ENCODE measurements around the gene BTBD16. TPM values are rescaled to one million over a fixed set of nuclear protein-coding genes. Genes with fewer than 3 reads are reported as not detected.

Gene BTBD16
- total RNA-seq, 1 donor from 2014 or later, result not detected

DNA sequence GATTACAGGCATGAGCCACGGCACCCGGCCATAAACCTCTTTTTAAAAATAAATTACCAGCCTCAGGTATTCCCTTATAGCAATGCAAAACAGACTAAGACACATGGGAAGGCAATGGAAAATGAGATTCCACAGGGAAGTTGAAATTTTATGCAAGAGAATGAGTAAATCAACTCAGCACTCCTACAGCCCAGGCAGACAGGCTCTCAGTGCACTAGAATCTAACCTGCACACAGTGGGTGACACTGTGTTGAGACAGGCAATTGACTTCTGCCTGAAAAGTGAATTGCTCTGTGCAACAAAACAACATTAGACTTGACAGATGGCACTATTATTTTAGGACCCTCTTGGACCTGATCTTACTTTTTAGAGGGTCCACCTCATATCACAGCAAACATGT, 83.3 kb downstream of the BTBD16 start:
- Mint-ChIP-seq H3K4me1 (ENCODE audit: low read depth) (no peaks in the 10 kb centered on the region), H3K36me3 (ENCODE audit: low read depth) (no peaks in the 10 kb centered on the region), H3K27ac (no peak overlapping the region), H3K9me3 (no peaks in the 10 kb centered on the region), H3K4me3 (ENCODE audit: low read depth) (no peak overlapping the region), H3K27me3 (ENCODE audit: low read depth) (peaks cover 15% of the 10 kb centered on the region)
- no peak for DNase-seq (ENCODE audit: low spot score)
- intact Hi-C loops (cut with micrococcal nuclease), result no loop called here

GRCh38 chr10:122357685-122358084, 86.6 kb downstream of the BTBD16 start:
- DNase-seq (ENCODE audit: low spot score), result no peak
- intact Hi-C loops (cut with micrococcal nuclease), result no loop called here
- Mint-ChIP-seq H3K27ac (no peak overlapping the region), H3K9me3 (no peaks in the 10 kb centered on the region), H3K4me1 (ENCODE audit: low read depth) (no peaks in the 10 kb centered on the region), H3K36me3 (ENCODE audit: low read depth) (no peaks in the 10 kb centered on the region), H3K27me3 (ENCODE audit: low read depth) (peaks cover 11% of the 10 kb centered on the region), H3K4me3 (ENCODE audit: low read depth) (no peak overlapping the region)

GRCh38 chr10:122359621-122360020, 88.5 kb downstream of the BTBD16 start:
- H3K4me3 Mint-ChIP-seq (ENCODE audit: low read depth), result no peak overlapping the region
- intact Hi-C loops (cut with micrococcal nuclease), result no loop called here
- peaks cover 10% of the 10 kb centered on the region for H3K27me3 Mint-ChIP-seq (ENCODE audit: low read depth)
- H3K4me1 Mint-ChIP-seq (ENCODE audit: low read depth), result no peaks in the 10 kb centered on the region
- DNase-seq (ENCODE audit: low spot score), result no peak
- no peaks in the 10 kb centered on the region for H3K36me3 Mint-ChIP-seq (ENCODE audit: low read depth)
- no peak overlapping the region for H3K27ac Mint-ChIP-seq
- H3K9me3 Mint-ChIP-seq, result no peaks in the 10 kb centered on the region

GRCh38 chr10:122361046-122361445, 90.0 kb downstream of the BTBD16 start:
- H3K27me3 Mint-ChIP-seq (ENCODE audit: low read depth), result peaks cover 12% of the 10 kb centered on the region
- no peaks in the 10 kb centered on the region for H3K4me1 Mint-ChIP-seq (ENCODE audit: low read depth)
- no peak overlapping the region for H3K27ac Mint-ChIP-seq
- no peak overlapping the region for H3K4me3 Mint-ChIP-seq (ENCODE audit: low read depth)
- intact Hi-C loops (cut with micrococcal nuclease), result no loop called here
- no peak for DNase-seq (ENCODE audit: low spot score)
- H3K9me3 Mint-ChIP-seq, result no peaks in the 10 kb centered on the region
- no peaks in the 10 kb centered on the region for H3K36me3 Mint-ChIP-seq (ENCODE audit: low read depth)

DNA sequence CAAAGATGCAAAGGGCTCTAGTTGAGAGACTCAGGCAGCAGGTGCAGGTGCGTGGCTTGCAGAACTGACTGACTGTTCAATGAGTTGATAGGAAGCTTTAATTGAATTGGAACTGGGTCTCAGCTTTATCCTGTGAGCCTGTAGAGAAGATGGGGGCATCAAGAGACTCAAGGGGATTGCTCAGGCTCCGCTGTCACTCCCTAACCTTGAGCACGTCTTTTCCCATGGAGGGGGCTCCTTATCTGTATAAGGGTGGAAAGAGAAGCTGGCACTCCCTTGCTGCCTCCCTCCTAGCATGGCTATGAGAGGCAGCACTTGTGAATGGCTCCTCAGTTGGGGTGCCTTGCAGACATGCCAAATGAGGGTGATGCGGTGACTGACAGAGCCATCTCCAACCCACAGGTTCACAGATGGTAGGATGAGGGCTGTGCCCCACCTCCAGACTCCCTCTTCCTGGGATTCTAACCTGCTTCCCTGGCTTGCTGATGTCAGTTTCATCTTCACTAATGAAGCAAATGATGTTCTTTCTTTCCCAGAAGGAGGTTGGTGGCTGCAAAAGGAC, 91.0 kb downstream of the BTBD16 start:
- intact Hi-C loops (cut with micrococcal nuclease), result no loop called here
- H3K27me3 Mint-ChIP-seq (ENCODE audit: low read depth), result peaks cover 19% of the 10 kb centered on the region
- no peaks in the 10 kb centered on the region for H3K4me1 Mint-ChIP-seq (ENCODE audit: low read depth)
- DNase-seq (ENCODE audit: low spot score), result no peak
- no peaks in the 10 kb centered on the region for H3K36me3 Mint-ChIP-seq (ENCODE audit: low read depth)
- H3K27ac Mint-ChIP-seq, result no peak overlapping the region
- no peak overlapping the region for H3K4me3 Mint-ChIP-seq (ENCODE audit: low read depth)
- no peaks in the 10 kb centered on the region for H3K9me3 Mint-ChIP-seq

- H3K9me3 Mint-ChIP-seq, result no peaks in the 10 kb centered on the region
- DNase-seq (ENCODE audit: low spot score), result no peak
- H3K27ac Mint-ChIP-seq, result no peak overlapping the region
- H3K4me1 Mint-ChIP-seq (ENCODE audit: low read depth), result no peaks in the 10 kb centered on the region
- H3K4me3 Mint-ChIP-seq (ENCODE audit: low read depth), result no peak overlapping the region
- intact Hi-C loops (cut with micrococcal nuclease), result no loop called here
- H3K36me3 Mint-ChIP-seq (ENCODE audit: low read depth), result no peaks in the 10 kb centered on the region
- H3K27me3 Mint-ChIP-seq (ENCODE audit: low read depth), result peaks cover 23% of the 10 kb centered on the region
Observed at GRCh38 chr10:122362621-122363020, 91.5 kb downstream of the BTBD16 start.

GRCh38 chr10:122363311-122363710, 92.2 kb downstream of the BTBD16 start:
- intact Hi-C loops (cut with micrococcal nuclease), result no loop called here
- DNase-seq (ENCODE audit: low spot score), result no peak
- Mint-ChIP-seq H3K4me3 (ENCODE audit: low read depth) (no peak overlapping the region), H3K27me3 (ENCODE audit: low read depth) (peaks cover 29% of the 10 kb centered on the region), H3K36me3 (ENCODE audit: low read depth) (no peaks in the 10 kb centered on the region), H3K4me1 (ENCODE audit: low read depth) (no peaks in the 10 kb centered on the region), H3K27ac (no peak overlapping the region), H3K9me3 (no peaks in the 10 kb centered on the region)

DNA sequence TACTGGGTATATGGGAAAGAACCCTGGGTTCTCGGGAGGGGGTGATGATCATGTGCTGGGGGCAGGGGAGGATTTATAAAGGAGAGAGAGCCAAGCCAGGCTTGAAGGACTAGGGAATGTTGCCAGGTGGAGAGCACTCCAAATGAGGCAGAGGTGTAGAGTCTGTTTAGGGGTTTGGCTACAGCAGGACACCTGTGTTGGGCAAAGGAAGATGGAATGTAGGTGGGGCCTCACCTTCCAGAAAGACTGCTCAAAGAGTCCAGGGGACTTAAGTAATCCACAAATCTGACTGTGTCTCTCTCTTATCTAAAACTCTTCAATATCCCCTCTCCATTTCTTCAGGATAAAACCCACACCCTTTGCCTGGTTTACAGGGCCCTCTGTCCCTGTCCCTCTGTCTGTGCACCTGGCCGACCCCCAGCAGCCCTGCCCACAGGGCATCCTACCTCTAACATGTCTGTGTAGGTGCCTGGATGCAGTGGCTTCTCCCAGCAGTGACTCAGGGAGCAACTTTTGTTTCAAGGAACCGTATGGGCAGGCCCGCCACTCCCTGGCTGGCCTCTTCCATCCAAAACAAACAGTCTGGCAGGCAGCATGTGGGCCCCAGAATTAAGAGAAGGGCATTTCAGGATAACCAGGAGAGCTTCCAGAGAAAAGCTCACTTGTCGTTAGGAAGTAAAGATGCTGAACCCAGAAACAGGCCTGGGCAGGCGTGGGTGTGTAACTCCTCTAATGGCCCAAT, 92.8 kb downstream of the BTBD16 start:
- H3K27me3 Mint-ChIP-seq (ENCODE audit: low read depth), result peaks cover 30% of the 10 kb centered on the region
- intact Hi-C loops (cut with micrococcal nuclease), result no loop called here
- no peaks in the 10 kb centered on the region for H3K4me1 Mint-ChIP-seq (ENCODE audit: low read depth)
- no peaks in the 10 kb centered on the region for H3K9me3 Mint-ChIP-seq
- no peak overlapping the region for H3K4me3 Mint-ChIP-seq (ENCODE audit: low read depth)
- H3K36me3 Mint-ChIP-seq (ENCODE audit: low read depth), result no peaks in the 10 kb centered on the region
- no peak for DNase-seq (ENCODE audit: low spot score)
- no peak overlapping the region for H3K27ac Mint-ChIP-seq

DNA sequence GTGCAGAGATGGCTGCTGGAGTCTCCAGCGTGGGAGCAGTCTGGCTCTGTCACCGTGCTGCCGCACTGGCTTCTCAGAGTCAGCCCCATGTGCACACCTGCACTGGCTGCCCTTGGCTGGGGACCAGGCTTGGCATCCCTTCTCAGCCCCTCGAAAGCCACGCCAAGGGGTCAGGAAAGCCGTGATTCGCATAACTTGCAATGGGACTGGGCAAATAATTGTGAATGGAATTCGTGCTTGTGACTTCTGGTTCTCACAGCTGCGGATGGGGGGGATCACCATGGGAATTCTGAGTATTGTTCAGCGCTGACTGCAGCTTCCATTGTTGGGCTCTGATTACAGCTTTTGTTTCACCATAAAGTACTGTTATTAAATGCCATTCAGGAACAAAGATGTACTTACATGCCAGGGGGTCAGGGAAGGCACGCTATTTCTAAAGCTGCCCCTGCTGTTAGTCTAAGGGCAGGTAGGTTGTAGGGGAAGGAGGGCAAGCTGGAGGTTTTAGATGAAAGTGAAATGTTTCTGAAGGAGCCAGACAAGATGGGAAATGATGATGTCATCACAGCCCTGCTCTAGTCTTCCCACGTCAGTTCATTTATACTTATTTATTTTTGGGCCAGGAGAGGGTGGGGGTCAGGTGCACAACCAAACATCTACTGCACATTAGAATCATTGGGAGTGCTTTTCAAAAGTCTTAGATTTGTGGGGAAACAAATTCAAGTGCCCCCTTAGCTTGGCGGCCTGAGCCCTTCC, 97.6 kb downstream of the BTBD16 start:
- Mint-ChIP-seq H3K27me3 (ENCODE audit: low read depth) (peaks cover 69% of the 10 kb centered on the region), H3K36me3 (ENCODE audit: low read depth) (no peaks in the 10 kb centered on the region), H3K9me3 (no peaks in the 10 kb centered on the region), H3K4me1 (ENCODE audit: low read depth) (peaks cover 4% of the 10 kb centered on the region), H3K4me3 (ENCODE audit: low read depth) (no peak overlapping the region), H3K27ac (no peak overlapping the region)
- intact Hi-C loops (cut with micrococcal nuclease), result no loop called here
- no peak for DNase-seq (ENCODE audit: low spot score)

- Mint-ChIP-seq H3K4me1 (ENCODE audit: low read depth) (peaks cover 24% of the 10 kb centered on the region), H3K36me3 (ENCODE audit: low read depth) (no peaks in the 10 kb centered on the region), H3K4me3 (ENCODE audit: low read depth) (peak overlapping the region; percentile 77), H3K27me3 (ENCODE audit: low read depth) (peaks cover 62% of the 10 kb centered on the region), H3K27ac (no peak overlapping the region), H3K9me3 (no peaks in the 10 kb centered on the region)
- intact Hi-C loops (cut with micrococcal nuclease), result loop anchor here (10.0 kb wide), 2 partner anchors 448 to 632 kb away; partner anchors contain the start of genes ACADSB, ATE1 and IKZF5
- no peak for DNase-seq (ENCODE audit: low spot score)
Observed at GRCh38 chr10:122373108-122373507, 102.0 kb downstream of the BTBD16 start.

- Mint-ChIP-seq H3K36me3 (ENCODE audit: low read depth) (no peaks in the 10 kb centered on the region), H3K9me3 (no peaks in the 10 kb centered on the region), H3K27ac (no peak overlapping the region), H3K4me3 (ENCODE audit: low read depth) (peak overlapping the region; percentile 77), H3K4me1 (ENCODE audit: low read depth) (peaks cover 24% of the 10 kb centered on the region), H3K27me3 (ENCODE audit: low read depth) (peaks cover 59% of the 10 kb centered on the region)
- intact Hi-C loops (cut with micrococcal nuclease), result loop anchor here (2.0 to 10.0 kb wide), 5 partner anchors 43 to 781 kb away; partner anchors contain the start of genes ACADSB, ATE1, BUB3 and IKZF5
- no peak for DNase-seq (ENCODE audit: low spot score)
Observed at GRCh38 chr10:122373721-122374120, 102.6 kb downstream of the BTBD16 start.

GRCh38 chr10:122374237-122374858, 103.3 kb downstream of the BTBD16 start, which contains the start of gene PLEKHA1:
TSS of gene PLEKHA1 (plus strand) at chr10:122374708. CDS start at chr10:122393201, 18,493 bp downstream.
- H3K36me3 Mint-ChIP-seq (ENCODE audit: low read depth), result peaks cover under 1% of the 10 kb centered on the region
- peaks cover 57% of the 10 kb centered on the region for H3K27me3 Mint-ChIP-seq (ENCODE audit: low read depth)
- H3K9me3 Mint-ChIP-seq, result no peaks in the 10 kb centered on the region
- H3K4me3 Mint-ChIP-seq (ENCODE audit: low read depth), result peak within 1 kb of the TSS; percentile 87
- intact Hi-C loops (cut with micrococcal nuclease), result loop anchor here (2.0 to 10.0 kb wide), 5 partner anchors 42 to 780 kb away; partner anchors contain the start of genes ACADSB, ATE1, BUB3 and IKZF5
- peak; percentile 88 for DNase-seq (ENCODE audit: low spot score)
- H3K4me1 Mint-ChIP-seq (ENCODE audit: low read depth), result peaks cover 27% of the 10 kb centered on the region
- H3K27ac Mint-ChIP-seq, result peak within 1 kb of the TSS; percentile 91
